H1 (cell line): ENCODE measurements around the gene ADCY2. TPM values are rescaled to one million over a fixed set of nuclear protein-coding genes. Genes with fewer than 3 reads are reported as not detected.

Source experiments
- NANOG ChIP-seq: IDR thresholded peaks from 2 replicates; pipeline ENCODE4 v1.6.1; 2011; ENCODE audit warnings: low read length, low read depth, mild to moderate bottlenecking, inconsistent platforms; ENCODE audit not compliant: insufficient read depth, poor library complexity, severe bottlenecking
- polyA plus RNA-seq, 7 experiments: library from polyadenylated mRNA; depleted of rRNA in 3 of 7; stranded (reverse) in 5 of 7; unstranded in 2 of 7; fragments of >200 nt in 5 of 7; fragments of 200-250 nt in 2 of 7; gene quantifications; 1 replicate in 5 of 7; 2 replicates in 1 of 7; 4 replicates in 1 of 7; pipeline versions ENCODE4 v1.2.1 to v1.2.3, GENCODE V29; 2011 to 2013; ENCODE audit warnings: missing spikeins in 2 of 7, mixed read lengths in 2 of 7
- total RNA-seq: library from RNA; stranded (reverse); fragmentation: NEBNext Ultra II Directional; extraction: Animal tissue kit (Norgen Biotek cat#: 25700); gene quantifications from 2 replicates; pipeline ENCODE4 v1.2.1, GENCODE V29; 2021

ADCY2 gene
- total and polyA plus RNA-seq, 2 of the 8 experiments (the other 6 are each of a cell fraction or from before 2014, with no cell fraction given), result 35.8 to 122 TPM

- TF ChIP-seq NANOG, result no peak
Measured at GRCh38 chr5:7868773-7869473, 473.0 kb downstream of the ADCY2 start, which contains the start of the genes FASTKD3 and MTRR (continued).
